Measurements from ENCODE around the gene CABLES1.

CABLES1 gene

DNA sequence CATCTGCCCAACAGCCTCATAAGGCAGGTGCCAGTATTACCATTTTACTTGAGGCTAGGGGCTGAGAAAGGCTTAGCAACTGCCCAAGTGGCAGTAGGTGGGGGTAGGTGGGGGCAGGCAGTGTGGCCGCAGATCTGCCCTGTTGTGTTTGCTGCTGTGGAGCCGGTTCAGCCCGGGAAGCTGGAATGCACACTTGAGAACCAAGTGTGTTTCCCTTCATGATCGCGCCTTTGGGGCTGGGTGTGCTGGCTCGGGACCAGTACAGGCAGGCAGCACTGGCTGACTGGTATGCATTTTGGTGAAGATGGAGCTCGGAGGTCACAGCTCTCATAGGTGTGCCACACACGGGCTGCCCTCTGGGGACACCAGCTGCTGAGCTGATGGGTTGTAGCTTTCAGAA lies 85.1 kb downstream of the CABLES1 start:
- DNase-seq (ENCODE audit: extremely low spot score), result no peak
- CTCF ChIA-PET, result interaction anchor here (1.1 kb wide), 1 partner anchor 13 kb away, joined by 3 read pairs; no protein-coding TSS in a partner anchor
- TF ChIP-seq BHLHE40 (IDR thresholded peaks at IDR 0.05; ENCODE audit: borderline replicate concordance) (no peak), ELF4 (IDR thresholded peaks at IDR 0.05) (no peak)
- POLR2A ChIA-PET, result no interaction called here

DNA sequence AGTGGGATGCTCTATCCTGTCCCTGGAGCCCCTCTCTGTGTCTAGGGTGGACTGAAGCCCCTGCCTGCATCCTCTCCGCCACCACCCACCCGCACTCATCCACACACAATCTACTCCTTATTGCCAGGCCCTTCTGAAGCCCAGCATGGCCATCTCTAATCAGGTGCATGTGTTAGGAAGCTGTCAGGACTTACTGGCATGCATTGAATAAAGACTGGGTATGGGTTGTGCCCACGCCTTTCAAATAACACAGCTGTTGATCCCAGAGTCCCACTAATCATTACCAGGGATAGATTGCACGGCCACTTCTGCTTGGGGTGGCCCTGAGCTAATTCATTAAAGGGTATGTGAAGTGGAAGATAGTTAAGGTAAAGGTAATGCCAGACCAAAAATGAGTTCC lies 88.4 kb downstream of the CABLES1 start:
- ChIA-PET CTCF (interaction anchor here (0.6 to 1.8 kb wide), 3 partner anchors 16 to 48 kb away, joined by 4 to 9 read pairs (median 8); no protein-coding TSS in a partner anchor), POLR2A (interaction anchor here (0.9 to 2.5 kb wide), 2 partner anchors 86 to 89 kb away, joined by 3 to 6 read pairs; no protein-coding TSS in a partner anchor)
- TF ChIP-seq TARDBP (IDR thresholded peaks at IDR 0.05) (no peak), ELF4 (IDR thresholded peaks at IDR 0.05) (no peak), ZNF384 (IDR thresholded peaks at IDR 0.05) (no peak), HDGF (IDR thresholded peaks at IDR 0.05; ENCODE audit: borderline replicate concordance) (no peak), CTBP1 (IDR thresholded peaks at IDR 0.05; ENCODE audit: borderline replicate concordance) (no peak), ARNT (IDR thresholded peaks at IDR 0.05) (no peak), NFRKB (IDR thresholded peaks at IDR 0.05) (no peak), FOXM1 (IDR thresholded peaks at IDR 0.05; ENCODE audit: borderline replicate concordance) (no peak), FOXA1 (IDR thresholded peaks at IDR 0.05) (no peak), SP1 (IDR thresholded peaks at IDR 0.05) (no peak), LEF1 (IDR thresholded peaks at IDR 0.05; ENCODE audit: borderline replicate concordance) (no peak), L3MBTL2 (conservative IDR thresholded peaks at IDR 0.05) (no peak), BHLHE40 (IDR thresholded peaks at IDR 0.05; ENCODE audit: borderline replicate concordance) (no peak), SUZ12 (IDR thresholded peaks at IDR 0.05) (no peak), FOXK2 (IDR thresholded peaks at IDR 0.05) (no peak)
- TF ChIP-seq, protein P1, sequence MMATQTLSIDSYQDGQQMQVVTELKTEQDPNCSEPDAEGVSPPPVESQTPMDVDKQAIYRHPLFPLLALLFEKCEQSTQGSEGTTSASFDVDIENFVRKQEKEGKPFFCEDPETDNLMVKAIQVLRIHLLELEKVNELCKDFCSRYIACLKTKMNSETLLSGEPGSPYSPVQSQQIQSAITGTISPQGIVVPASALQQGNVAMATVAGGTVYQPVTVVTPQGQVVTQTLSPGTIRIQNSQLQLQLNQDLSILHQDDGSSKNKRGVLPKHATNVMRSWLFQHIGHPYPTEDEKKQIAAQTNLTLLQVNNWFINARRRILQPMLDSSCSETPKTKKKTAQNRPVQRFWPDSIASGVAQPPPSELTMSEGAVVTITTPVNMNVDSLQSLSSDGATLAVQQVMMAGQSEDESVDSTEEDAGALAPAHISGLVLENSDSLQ (IDR thresholded peaks at IDR 0.05), result no peak
- no peak for DNase-seq (ENCODE audit: extremely low spot score)

DNA sequence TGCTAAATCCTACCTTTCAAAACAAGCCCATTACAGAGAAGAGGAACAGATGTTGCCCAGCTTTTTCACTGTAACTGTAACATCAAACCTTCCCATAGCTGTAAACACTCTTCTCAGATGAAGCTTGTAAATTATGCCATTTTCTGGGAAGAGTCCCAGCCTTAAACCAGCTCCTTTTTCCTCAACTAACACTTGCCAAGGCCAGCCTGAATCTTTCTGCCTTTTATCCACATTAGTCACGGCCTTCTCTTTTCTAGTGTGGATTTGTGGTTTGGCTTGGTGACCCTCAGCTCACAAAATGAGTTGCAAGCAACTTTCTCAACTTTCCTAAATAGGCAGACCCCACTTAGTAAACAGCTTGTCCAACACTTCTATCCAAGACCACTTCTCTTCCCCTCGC lies 90.2 kb downstream of the CABLES1 start:
- no peak for DNase-seq (ENCODE audit: extremely low spot score)
- CTCF ChIA-PET, result interaction anchor here (0.6 kb wide), 1 partner anchor 1288 kb away, joined by 3 read pairs; no protein-coding TSS in a partner anchor
- TF ChIP-seq ZNF384 (IDR thresholded peaks at IDR 0.05) (no peak), BHLHE40 (IDR thresholded peaks at IDR 0.05; ENCODE audit: borderline replicate concordance) (no peak), SP1 (IDR thresholded peaks at IDR 0.05) (no peak), LEF1 (IDR thresholded peaks at IDR 0.05; ENCODE audit: borderline replicate concordance) (no peak)
- POLR2A ChIA-PET, result no interaction called here

DNA sequence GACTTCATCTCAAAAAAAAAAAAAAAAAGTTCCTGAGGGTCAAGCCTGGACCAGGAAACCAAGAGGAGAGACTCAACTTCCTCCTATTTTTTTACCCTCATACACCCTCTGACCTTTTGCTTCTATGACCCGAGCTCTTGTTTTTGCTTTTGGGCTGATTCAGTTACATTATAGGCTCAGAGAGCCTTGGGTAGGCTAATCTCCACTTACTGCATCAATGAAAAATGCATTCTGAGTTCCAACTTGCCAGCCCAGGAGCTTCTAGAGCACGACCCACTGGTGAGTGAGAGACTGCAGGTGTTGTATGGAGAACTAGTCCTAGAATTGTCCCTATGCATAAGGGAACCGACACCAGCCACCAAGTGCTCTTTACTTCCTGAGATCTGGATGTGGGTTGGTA lies 91.1 kb downstream of the CABLES1 start:
- no peak for DNase-seq (ENCODE audit: extremely low spot score)
- TF ChIP-seq FOXM1 (IDR thresholded peaks at IDR 0.05; ENCODE audit: borderline replicate concordance) (no peak), FOXK2 (IDR thresholded peaks at IDR 0.05) (no peak), SUZ12 (IDR thresholded peaks at IDR 0.05) (no peak), ARNT (IDR thresholded peaks at IDR 0.05) (no peak)
- ChIA-PET CTCF (no interaction called here), POLR2A (no interaction called here)

DNA sequence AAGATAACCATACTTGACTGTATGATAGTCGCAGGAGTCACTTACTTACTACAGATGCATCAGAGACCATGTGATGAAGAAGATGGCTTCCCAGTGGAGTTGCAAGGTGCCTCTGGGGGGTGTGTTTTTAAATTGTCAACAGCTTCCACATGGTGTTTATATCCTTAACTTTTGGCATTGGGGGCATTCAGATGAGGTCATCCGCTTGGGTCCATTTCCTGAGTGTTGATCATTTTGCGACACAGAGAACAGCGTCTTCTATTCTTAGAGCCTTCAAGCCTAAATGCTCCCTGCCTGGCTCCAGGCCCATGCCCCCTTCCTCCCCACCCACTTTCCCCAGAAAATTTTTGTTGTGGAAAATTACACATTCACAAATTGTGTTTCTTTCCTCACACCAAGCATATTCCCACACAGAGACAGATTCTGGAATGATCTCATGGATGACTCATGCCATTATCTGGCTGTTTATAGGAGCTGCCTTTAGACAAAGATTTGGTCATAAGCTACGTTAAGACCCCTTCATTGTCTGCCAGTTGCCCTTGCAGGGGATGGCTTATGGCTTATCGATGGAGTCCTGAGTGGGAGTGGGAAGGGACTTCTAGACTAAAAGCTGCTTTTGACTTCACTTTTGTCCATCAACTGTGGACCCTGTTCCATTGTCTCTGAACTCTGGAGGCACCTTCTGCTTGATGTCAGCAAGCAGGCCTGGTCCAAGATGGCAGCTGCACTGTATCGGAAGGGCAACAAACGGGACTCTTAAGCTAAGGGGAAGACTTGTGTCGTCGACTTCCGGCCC lies 91.8 kb downstream of the CABLES1 start:
- TF ChIP-seq SUZ12 (IDR thresholded peaks at IDR 0.05) (no peak), HDGF (IDR thresholded peaks at IDR 0.05; ENCODE audit: borderline replicate concordance) (no peak), ARNT (IDR thresholded peaks at IDR 0.05) (no peak), ZNF384 (IDR thresholded peaks at IDR 0.05) (no peak), ELF4 (IDR thresholded peaks at IDR 0.05) (no peak), FOXA1 (IDR thresholded peaks at IDR 0.05) (no peak), FOXK2 (IDR thresholded peaks at IDR 0.05) (no peak), SP1 (IDR thresholded peaks at IDR 0.05) (no peak), L3MBTL2 (conservative IDR thresholded peaks at IDR 0.05) (no peak), TARDBP (IDR thresholded peaks at IDR 0.05) (no peak), FOXM1 (IDR thresholded peaks at IDR 0.05; ENCODE audit: borderline replicate concordance) (no peak)
- TF ChIP-seq, protein P1 (IDR thresholded peaks at IDR 0.05), result no peak
- ChIA-PET POLR2A (no interaction called here), CTCF (interaction anchor here (0.8 kb wide), 1 partner anchor 30 kb away, joined by 3 read pairs; no protein-coding TSS in a partner anchor)
- no peak for DNase-seq (ENCODE audit: extremely low spot score)

DNA sequence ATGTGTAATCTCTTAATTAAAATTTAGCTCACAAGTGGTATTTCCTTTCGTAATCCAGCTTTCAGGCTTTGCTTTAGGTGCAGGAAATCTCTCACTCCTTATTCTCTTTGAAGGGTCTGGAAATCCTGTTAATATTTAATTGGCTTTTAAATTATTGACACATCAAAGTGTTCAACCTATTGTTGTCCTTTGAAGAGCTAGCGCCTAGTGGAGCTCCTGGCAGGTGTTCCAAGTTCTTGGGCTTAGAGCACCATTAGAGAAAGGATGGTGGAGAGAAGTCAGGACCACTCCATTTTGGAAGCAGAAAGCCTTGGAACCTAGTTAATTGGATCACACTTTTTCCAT lies 92.4 kb downstream of the CABLES1 start:
- TF ChIP-seq SP1 (IDR thresholded peaks at IDR 0.05), result no peak
- TF ChIP-seq NFRKB (IDR thresholded peaks at IDR 0.05), result no peak
- no peak for TF ChIP-seq SUZ12 (IDR thresholded peaks at IDR 0.05)
- no peak for TF ChIP-seq LEF1 (IDR thresholded peaks at IDR 0.05; ENCODE audit: borderline replicate concordance)
- no peak for TF ChIP-seq ELF4 (IDR thresholded peaks at IDR 0.05)
- POLR2A ChIA-PET, result no interaction called here
- no peak for DNase-seq (ENCODE audit: extremely low spot score)
- CTCF ChIA-PET, result interaction anchor here (0.8 kb wide), 1 partner anchor 30 kb away, joined by 3 read pairs; no protein-coding TSS in a partner anchor
